ENCODE data around the gene WNK1. TPM values are rescaled to one million over a fixed set of nuclear protein-coding genes. Genes with fewer than 3 reads are reported as not detected.
A peak's percentile ranks its signal among the peaks of the same experiment; 100 is the strongest.

The WNK1 gene
- total and polyA plus RNA-seq, 12 donors: 43.5 to 408 (median 304) TPM

GRCh38 chr12:727321-727720 lies 25.1 kb upstream of the WNK1 start:
- Histone ChIP-seq H3K9me3 (no peaks in the 10 kb centered on the region), H3K4me3 (no peak overlapping the region), H3K27me3 (no peaks in the 10 kb centered on the region), H3K4me1 (peaks cover 0 to 32% (median 0%) of the 10 kb centered on the region in 9 donors), H3K36me3 (no peaks in the 10 kb centered on the region), H3K27ac (no peak overlapping the region)
- TF ChIP-seq CTCF (IDR thresholded peaks at IDR 0.05): no peak
- no peak for DNase-seq
- ATAC-seq: no peak
- 90 to 95% methylated on average over 6 of the region's 6 CpGs for WGBS, 2 donors
- intact Hi-C loops (cut with DNase I): no loop called here

- no peaks in the 10 kb centered on the region for H3K27me3 ChIP-seq
- intact Hi-C loops (cut with DNase I): no loop called here
- ATAC-seq (no peak), DNase-seq (no peak)
- H3K4me1 ChIP-seq: peaks cover 0 to 32% (median 0%) of the 10 kb centered on the region in 9 donors
- H3K27ac ChIP-seq: peak overlapping the region in 1 of 10 donors; percentile 72
- no peak for TF ChIP-seq CTCF (IDR thresholded peaks at IDR 0.05)
- WGBS, 2 donors: 47 to 64% methylated on average over 2 of the region's 2 CpGs
- H3K9me3 ChIP-seq: no peaks in the 10 kb centered on the region
- no peak overlapping the region for H3K4me3 ChIP-seq
- no peaks in the 10 kb centered on the region for H3K36me3 ChIP-seq
Observed at GRCh38 chr12:728781-729180, 23.6 kb upstream of the WNK1 start.

GRCh38 chr12:729221-729620 lies 23.2 kb upstream of the WNK1 start:
- Histone ChIP-seq H3K4me3 (no peak overlapping the region), H3K27ac (peak overlapping the region in 1 of 10 donors; percentile 72), H3K36me3 (no peaks in the 10 kb centered on the region), H3K27me3 (no peaks in the 10 kb centered on the region), H3K9me3 (peaks cover 0 to under 1% (median 0%) of the 10 kb centered on the region in 11 donors), H3K4me1 (peaks cover 0 to 28% (median 0%) of the 10 kb centered on the region in 9 donors)
- ATAC-seq (no peak), DNase-seq (no peak)
- intact Hi-C loops (cut with DNase I): no loop called here
- TF ChIP-seq CTCF (IDR thresholded peaks at IDR 0.05): no peak

- Histone ChIP-seq H3K27me3 (no peaks in the 10 kb centered on the region), H3K4me1 (peaks cover 0 to 22% (median 0%) of the 10 kb centered on the region in 9 donors), H3K27ac (no peak overlapping the region), H3K36me3 (no peaks in the 10 kb centered on the region), H3K4me3 (no peak overlapping the region), H3K9me3 (peaks cover 0 to 7% (median 0%) of the 10 kb centered on the region in 11 donors)
- ATAC-seq (no peak), DNase-seq (no peak)
- intact Hi-C loops (cut with DNase I): no loop called here
- TF ChIP-seq CTCF (IDR thresholded peaks at IDR 0.05): no peak
- WGBS, 2 donors: 94 to 95% methylated on average over 9 of the region's 9 CpGs
Observed at GRCh38 chr12:730550-730949, 21.8 kb upstream of the WNK1 start.
